SK-N-SH (cell line): ENCODE measurements around the gene FLACC1. TPM values are rescaled to one million over a fixed set of nuclear protein-coding genes. Genes with fewer than 3 reads are reported as not detected.

Source experiments
- CTCF ChIA-PET: fragments of 300-600, 350-600 bp; formaldehyde crosslinking; extraction: SDS; loops from one replicate; lab custom pipeline; 2021; lab: Yijun Ruan, JAX
- POLR2A ChIA-PET: fragments of 350-600 bp; sonication (Branson Sonifier 250); formaldehyde crosslinking; extraction: SDS; loops from one replicate; lab custom pipeline; 2020; ENCODE audit warnings: antibody characterized with exemption, inconsistent platforms; lab: Yijun Ruan, JAX
- DNase-seq: peaks from one replicate; pipeline ENCODE4 v3.0.0; 2012
- H2AFZ ChIP-seq: fragments of 200-600 bp; sonication (generic); 2 replicates; pipeline ENCODE4 v1.8.1; 2016; ENCODE audit warnings: antibody characterized with exemption, mild to moderate bottlenecking, low read depth
- H3F3A ChIP-seq: fragments of 200-600 bp; sonication (generic); replicated peaks from 2 replicates; pipeline ENCODE3; 2016; ENCODE audit warnings: antibody characterized with exemption, mild to moderate bottlenecking; ENCODE audit not compliant: insufficient read depth
- H3K27ac ChIP-seq, 2 experiments: fragments of 200-500 bp in 1 of 2; fragments of 200-600 bp in 1 of 2; sonication (Bioruptor generic) in 1 of 2; sonication (generic), shearing (Covaris generic) in 1 of 2; 2 replicates each; pipeline versions ENCODE4 v1.5.1 to v1.6.1; 2014 to 2016; ENCODE audit warnings: low read depth in 2 of 2, inconsistent platforms in 1 of 2, low read length in 1 of 2, mild to moderate bottlenecking in 1 of 2, mixed read lengths in 1 of 2
- H3K27me3 ChIP-seq: fragments of 200-600 bp; sonication (generic), shearing (Covaris generic); 2 replicates; pipeline ENCODE4 v1.6.1; 2016; ENCODE audit warnings: mixed run types; ENCODE audit not compliant: insufficient read depth
- H3K36me3 ChIP-seq, 2 experiments: fragments of 200-500 bp in 1 of 2; fragments of 200-600 bp in 1 of 2; sonication (Bioruptor generic) in 1 of 2; sonication (generic) in 1 of 2; replicated peaks in 1 of 2; 2 replicates each; pipeline versions ENCODE3 to v1.5.1; 2014 to 2016; ENCODE audit warnings: low read length in 1 of 2, mild to moderate bottlenecking in 1 of 2; ENCODE audit not compliant: insufficient read depth in 2 of 2, control insufficient read depth in 1 of 2
- H3K4me1 ChIP-seq, 2 experiments: fragments of 200-500 bp in 1 of 2; fragments of 200-600 bp in 1 of 2; sonication (Bioruptor generic) in 1 of 2; sonication (generic), shearing (Covaris generic) in 1 of 2; 2 replicates each; pipeline versions ENCODE4 v1.5.1 to v1.6.1; 2014 to 2016; ENCODE audit warnings: low read depth in 1 of 2, low read length in 1 of 2, mixed run types in 1 of 2; ENCODE audit not compliant: insufficient read depth in 2 of 2, control insufficient read depth in 1 of 2
- H3K4me2 ChIP-seq: fragments of 200-600 bp; sonication (generic), shearing (Covaris generic); 2 replicates; pipeline ENCODE4 v1.6.1; 2017; ENCODE audit warnings: mixed run types
- H3K4me3 ChIP-seq, 2 experiments: fragments of 200-500 bp in 1 of 2; fragments of 200-600 bp in 1 of 2; sonication (Bioruptor generic) in 1 of 2; sonication (generic), shearing (Covaris generic) in 1 of 2; 2 replicates each; pipeline versions ENCODE4 v1.5.1 to v1.8.1; 2014 to 2016; ENCODE audit warnings: low read depth in 2 of 2, inconsistent platforms in 1 of 2, low read length in 1 of 2, mild to moderate bottlenecking in 1 of 2, mixed read lengths in 1 of 2, moderate library complexity in 1 of 2
- H3K79me2 ChIP-seq: fragments of 200-600 bp; sonication (generic); 2 replicates; pipeline ENCODE4 v1.8.1; 2017; ENCODE audit warnings: mild to moderate bottlenecking; ENCODE audit not compliant: insufficient read depth
- H3K9ac ChIP-seq: fragments of 200-600 bp; sonication (generic); 2 replicates; pipeline ENCODE4 v1.6.1; 2017; ENCODE audit warnings: mixed run types
- H3K9me2 ChIP-seq: fragments of 200-600 bp; sonication (generic); 2 replicates; pipeline ENCODE4 v1.6.1; 2017; ENCODE audit warnings: mixed run types
- H3K9me3 ChIP-seq: fragments of 200-600 bp; sonication (generic); 2 replicates; pipeline ENCODE4 v1.6.1; 2017; ENCODE audit warnings: mixed run types, mild to moderate bottlenecking, moderate library complexity
- H4K20me1 ChIP-seq: fragments of 200-600 bp; sonication (generic); 2 replicates; pipeline ENCODE4 v1.6.1; 2017; ENCODE audit warnings: mild to moderate bottlenecking, mixed run types; ENCODE audit not compliant: insufficient read depth
- CHD2 ChIP-seq: fragments of 150-350 bp; IDR thresholded peaks from 2 replicates; pipeline ENCODE4 v1.6.1; 2018; ENCODE audit warnings: low read length; ENCODE audit not compliant: partially characterized antibody
- ELF1 ChIP-seq: IDR thresholded peaks from 2 replicates; pipeline ENCODE4 v1.4.0; 2012
- EP300 ChIP-seq, 2 experiments: IDR thresholded peaks; 2 replicates each; pipeline versions ENCODE4 v1.4.0 to v1.6.1; 2012; ENCODE audit warnings: borderline replicate concordance in 1 of 2, low read depth in 1 of 2, low read length in 1 of 2
- EZH2phosphoT487 ChIP-seq: fragments of 200-600 bp; sonication (generic); IDR thresholded peaks from 2 replicates; pipeline ENCODE4 v1.6.1; 2017; ENCODE audit warnings: low read depth, mixed run types, mild to moderate bottlenecking, antibody characterized with exemption, moderate library complexity, borderline replicate concordance
- FOSL2 ChIP-seq: IDR thresholded peaks from 2 replicates; pipeline ENCODE4 v1.4.0; 2012; ENCODE audit warnings: low read depth, mild to moderate bottlenecking, moderate library complexity, borderline replicate concordance
- FOXJ3 ChIP-seq: sonication (generic); formaldehyde crosslinking; IDR thresholded peaks from 2 replicates; pipeline ENCODE4 v1.5.1; 2020; ENCODE audit warnings: mild to moderate bottlenecking, missing genetic modification reagents
- FOXM1 ChIP-seq: IDR thresholded peaks from 2 replicates; pipeline ENCODE4 v1.4.0; 2012; ENCODE audit warnings: low read depth, mild to moderate bottlenecking
- GABPA ChIP-seq: IDR thresholded peaks from 2 replicates; pipeline ENCODE4 v1.4.0; 2012; ENCODE audit warnings: low read depth, mild to moderate bottlenecking
- NFIC ChIP-seq: IDR thresholded peaks from 2 replicates; pipeline ENCODE4 v1.4.0; 2012; ENCODE audit warnings: borderline replicate concordance
- NRF1 ChIP-seq: IDR thresholded peaks from 2 replicates; pipeline ENCODE4 v1.6.1; 2012; ENCODE audit warnings: low read depth, mild to moderate bottlenecking, low read length
- POLR2AphosphoS5 ChIP-seq: IDR thresholded peaks from 2 replicates; pipeline ENCODE4 v1.6.1; 2012; ENCODE audit warnings: low read depth, low read length
- RCOR1 ChIP-seq: fragments of 150-350 bp; IDR thresholded peaks from 2 replicates; pipeline ENCODE4 v1.6.1; 2017; ENCODE audit warnings: antibody characterized with exemption, low read length
- RXRA ChIP-seq: IDR thresholded peaks from 2 replicates; pipeline ENCODE4 v1.4.0; 2012; ENCODE audit warnings: low read depth, mild to moderate bottlenecking, borderline replicate concordance
- SMC3 ChIP-seq: IDR thresholded peaks from 2 replicates; pipeline ENCODE4 v1.6.1; 2012; ENCODE audit warnings: low read depth, low read length, improper control_type of control experiment
- TCF12 ChIP-seq: IDR thresholded peaks from 2 replicates; pipeline ENCODE4 v1.4.0; 2012
- TEAD4 ChIP-seq: IDR thresholded peaks from 2 replicates; pipeline ENCODE4 v1.4.0; 2012; ENCODE audit warnings: mild to moderate bottlenecking, borderline replicate concordance; ENCODE audit not compliant: insufficient read depth
- YY1 ChIP-seq: IDR thresholded peaks from 2 replicates; pipeline ENCODE4 v1.4.0; 2012; ENCODE audit warnings: low read depth, mild to moderate bottlenecking
- WGBS: methylation state at CpG from one replicate; pipeline ENCODE4 v1.1.6; 2017; ENCODE audit warnings: low lambda C conversion rate; 5-methylcytosine and 5-hydroxymethylcytosine counted together
- polyA plus RNA-seq, 3 experiments: library from polyadenylated mRNA; depleted of rRNA; stranded (reverse); fragments of >200 nt; gene quantifications; 2 replicates each; pipeline ENCODE4 v1.2.3, GENCODE V29; 2012
- TF ChIP-seq, protein P1 (sequence below): IDR thresholded peaks from 2 replicates; pipeline ENCODE4; 2012
- TF ChIP-seq, protein P2 (sequence below): IDR thresholded peaks from 2 replicates; pipeline ENCODE4 v1.4.0; 2012; ENCODE audit warnings: low read depth, borderline replicate concordance
- TF ChIP-seq, protein P3 (sequence below): IDR thresholded peaks from 2 replicates; pipeline ENCODE4 v1.4.0; 2012; ENCODE audit warnings: low read depth

Gene FLACC1
- polyA plus RNA-seq, 1 of the 3 experiments (the other 2 are of a cell fraction), result 0.35 TPM

DNA sequence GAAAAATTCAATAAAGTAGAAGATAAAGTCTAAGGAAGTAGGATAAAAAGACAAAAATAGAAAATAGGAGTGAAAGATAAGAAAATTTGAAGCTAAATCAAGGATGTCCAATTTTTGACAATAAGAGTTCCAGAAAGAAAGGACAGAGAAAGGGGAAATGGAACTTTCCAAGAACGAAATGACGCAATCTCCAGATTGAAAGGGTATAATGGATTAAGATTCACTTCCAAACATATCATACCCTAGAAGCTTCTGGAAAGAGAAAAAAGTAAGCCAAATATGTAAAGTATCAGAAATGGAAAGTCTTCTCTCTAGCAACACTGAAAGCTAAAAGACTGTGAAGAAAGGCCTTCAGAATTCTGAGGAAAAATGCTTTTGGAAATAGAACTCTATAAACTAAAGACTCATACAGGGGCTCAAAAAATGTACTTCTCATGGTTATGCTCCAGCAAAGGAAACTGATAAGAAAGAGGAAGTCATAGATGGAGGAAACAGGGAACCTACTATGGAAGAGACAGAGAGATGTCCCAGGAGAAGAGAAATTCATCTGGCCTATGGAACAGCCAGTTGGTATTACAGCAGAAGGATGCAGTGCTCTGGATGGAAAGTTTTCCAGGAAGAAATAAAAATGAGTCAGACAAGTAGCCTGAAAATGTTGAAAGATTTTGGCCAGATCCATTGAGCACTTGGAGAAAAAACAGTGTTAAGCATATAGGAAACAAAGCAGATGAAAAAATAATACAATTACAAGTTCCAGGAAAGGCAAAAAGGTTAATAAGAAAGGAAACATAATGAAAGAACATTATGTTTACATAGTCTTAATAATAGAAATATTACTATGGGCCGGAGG is 76.7 kb downstream of the FLACC1 start:
- WGBS, result 97% methylated on average over 3 of the region's 3 CpGs
- no peak overlapping the region for H2AFZ ChIP-seq
- no peaks in the 10 kb centered on the region for H3K79me2 ChIP-seq
- H3K9ac ChIP-seq, result no peak overlapping the region
- no peak overlapping the region for H3K4me3 ChIP-seq
- H3K4me1 ChIP-seq, result no peaks in the 10 kb centered on the region
- no peak for DNase-seq
- no peaks in the 10 kb centered on the region for H4K20me1 ChIP-seq
- H3K9me2 ChIP-seq, result no peaks in the 10 kb centered on the region
- POLR2A ChIA-PET, result no interaction called here
- peaks cover 3% of the 10 kb centered on the region for H3F3A ChIP-seq
- H3K27ac ChIP-seq, result no peak overlapping the region
- no peak for TF ChIP-seq CHD2
- TF ChIP-seq, protein P1, sequence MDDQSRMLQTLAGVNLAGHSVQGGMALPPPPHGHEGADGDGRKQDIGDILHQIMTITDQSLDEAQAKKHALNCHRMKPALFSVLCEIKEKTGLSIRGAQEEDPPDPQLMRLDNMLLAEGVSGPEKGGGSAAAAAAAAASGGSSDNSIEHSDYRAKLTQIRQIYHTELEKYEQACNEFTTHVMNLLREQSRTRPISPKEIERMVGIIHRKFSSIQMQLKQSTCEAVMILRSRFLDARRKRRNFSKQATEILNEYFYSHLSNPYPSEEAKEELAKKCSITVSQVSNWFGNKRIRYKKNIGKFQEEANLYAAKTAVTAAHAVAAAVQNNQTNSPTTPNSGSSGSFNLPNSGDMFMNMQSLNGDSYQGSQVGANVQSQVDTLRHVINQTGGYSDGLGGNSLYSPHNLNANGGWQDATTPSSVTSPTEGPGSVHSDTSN, result no peak
- no peak for TF ChIP-seq TCF12
- TF ChIP-seq ELF1, result no peak
- TF ChIP-seq NRF1, result no peak
- TF ChIP-seq, protein P2, sequence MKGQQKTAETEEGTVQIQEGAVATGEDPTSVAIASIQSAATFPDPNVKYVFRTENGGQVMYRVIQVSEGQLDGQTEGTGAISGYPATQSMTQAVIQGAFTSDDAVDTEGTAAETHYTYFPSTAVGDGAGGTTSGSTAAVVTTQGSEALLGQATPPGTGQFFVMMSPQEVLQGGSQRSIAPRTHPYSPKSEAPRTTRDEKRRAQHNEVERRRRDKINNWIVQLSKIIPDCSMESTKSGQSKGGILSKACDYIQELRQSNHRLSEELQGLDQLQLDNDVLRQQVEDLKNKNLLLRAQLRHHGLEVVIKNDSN, result no peak
- TF ChIP-seq GABPA, result no peak
- no peak for TF ChIP-seq FOXM1
- TF ChIP-seq FOSL2, result no peak
- H3K9me3 ChIP-seq, result no peaks in the 10 kb centered on the region
- CTCF ChIA-PET, result no interaction called here
- no peaks in the 10 kb centered on the region for H3K27me3 ChIP-seq
- H3K36me3 ChIP-seq, result peaks cover 15 to 22% of the 10 kb centered on the region in 2 experiments
- H3K4me2 ChIP-seq, result no peak overlapping the region

DNA sequence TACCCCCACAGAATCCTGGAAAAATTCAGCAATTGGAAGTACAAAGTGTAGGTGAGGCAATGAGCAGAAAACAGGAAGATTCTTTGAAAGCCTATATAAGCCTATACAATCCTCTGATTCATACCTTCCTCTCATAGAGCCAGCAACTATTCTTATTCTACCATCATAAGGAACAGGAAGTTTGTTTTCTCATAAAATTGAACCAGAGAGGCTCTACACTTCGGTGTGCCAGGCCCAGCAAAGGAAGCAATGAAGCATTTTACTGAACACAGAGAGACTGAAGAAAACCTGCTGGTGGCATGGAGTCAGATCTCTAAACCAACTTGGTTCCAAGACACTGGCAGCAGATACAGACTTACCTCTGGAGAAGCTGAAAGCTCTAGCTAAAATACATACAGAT is 78.1 kb downstream of the FLACC1 start:
- Histone ChIP-seq H3K36me3 (peaks cover 15 to 28% of the 10 kb centered on the region in 2 experiments), H3K79me2 (no peaks in the 10 kb centered on the region), H4K20me1 (no peaks in the 10 kb centered on the region), H3K27ac (no peak overlapping the region), H3K4me3 (no peak overlapping the region), H3F3A (peaks cover 3% of the 10 kb centered on the region), H2AFZ (no peak overlapping the region), H3K4me1 (no peaks in the 10 kb centered on the region), H3K4me2 (no peak overlapping the region), H3K9ac (no peak overlapping the region), H3K9me3 (no peaks in the 10 kb centered on the region), H3K27me3 (no peaks in the 10 kb centered on the region), H3K9me2 (no peaks in the 10 kb centered on the region)
- ChIA-PET POLR2A (no interaction called here), CTCF (interaction anchor here (0.6 to 1.5 kb wide), 2 partner anchors 11 to 685 kb away, joined by 3 to 4 read pairs; no protein-coding TSS in a partner anchor)
- TF ChIP-seq EP300 (IDR thresholded peaks at IDR 0.05; ENCODE audit: borderline replicate concordance in 1 of 2, low read depth in 1 of 2, low read length in 1 of 2) (no peak), YY1 (no peak), SMC3 (no peak), CHD2 (no peak), RCOR1 (no peak), RXRA (no peak), TEAD4 (no peak), EZH2phosphoT487 (no peak), FOSL2 (no peak), NFIC (no peak), GABPA (no peak), FOXJ3 (no peak), POLR2AphosphoS5 (no peak), NRF1 (no peak)
- TF ChIP-seq, protein P3, sequence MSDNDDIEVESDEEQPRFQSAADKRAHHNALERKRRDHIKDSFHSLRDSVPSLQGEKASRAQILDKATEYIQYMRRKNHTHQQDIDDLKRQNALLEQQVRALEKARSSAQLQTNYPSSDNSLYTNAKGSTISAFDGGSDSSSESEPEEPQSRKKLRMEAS, result no peak
- 85% methylated on average over 1 of the region's 1 CpG for WGBS
- DNase-seq, result no peak
